ENCODE data around the gene ZNF600. TPM values are rescaled to one million over a fixed set of nuclear protein-coding genes. Genes with fewer than 3 reads are reported as not detected.

The ZNF600 gene
- total and polyA plus RNA-seq, 2 of the 8 experiments (the other 6 are each of a cell fraction or from before 2014, with no cell fraction given), result 2.1 to 8.0 TPM

GRCh38 chr19:52749780-52750179 lies 36.8 kb downstream of the ZNF600 start (continued):
- TF ChIP-seq CHD7 (IDR thresholded peaks at IDR 0.05; ENCODE audit: insufficient replicate concordance, low read length), result no peak
- no peak for TF ChIP-seq SIRT6 (IDR thresholded peaks at IDR 0.05; ENCODE audit: low read length)
- TF ChIP-seq RNF2 (IDR thresholded peaks at IDR 0.05; ENCODE audit: borderline replicate concordance, low read depth, low read length, missing control alignments, poor library complexity, severe bottlenecking), result no peak

Measured in H1 (cell line).